Measurements from ENCODE around the gene RAPGEF6.

RAPGEF6 gene

DNA sequence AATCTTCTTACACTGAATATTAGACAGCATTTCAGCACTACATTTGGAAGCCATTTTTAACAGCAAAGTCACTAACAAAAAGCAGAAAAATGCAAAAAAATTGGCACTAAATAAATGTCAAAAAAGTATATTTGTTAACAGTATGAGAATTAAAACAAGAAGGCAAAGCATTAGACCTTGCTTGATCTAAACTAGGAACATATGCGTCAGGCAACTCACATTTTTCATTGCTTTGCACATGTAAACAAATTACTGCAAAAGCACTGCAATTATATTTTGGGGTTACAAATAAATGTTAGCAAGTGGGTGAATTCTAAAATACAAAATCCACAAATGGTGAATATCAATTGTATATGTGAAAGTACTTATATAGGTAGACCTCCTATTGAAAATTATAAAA is 49.0 kb upstream of the RAPGEF6 start:
- CTCF ChIA-PET: no interaction called here
- Histone ChIP-seq H3K4me3 (ENCODE audit: low read depth, low read length) (no peak overlapping the region), H3K36me3 (ENCODE audit: control insufficient read depth in 2 of 2, insufficient read depth in 1 of 2, low read length in 2 of 2) (peaks cover 8 to 16% of the 10 kb centered on the region in 2 experiments), H3K27ac (ENCODE audit: extremely low read depth, low read depth, low read length) (no peak overlapping the region), H3K4me1 (ENCODE audit: control insufficient read depth, insufficient read depth, low read length) (no peaks in the 10 kb centered on the region), H3K9me3 (ENCODE audit: control insufficient read depth, insufficient read depth, low read depth, low read length) (no peaks in the 10 kb centered on the region)
- POLR2A ChIA-PET: no interaction called here
- TF ChIP-seq KLF9 (tag by site-specific recombination; IDR thresholded peaks at IDR 0.05; ENCODE audit: low read depth) (no peak), MYNN (tag by site-specific recombination; IDR thresholded peaks at IDR 0.05; ENCODE audit: borderline replicate concordance) (no peak), ZNF76 (tag by site-specific recombination; IDR thresholded peaks at IDR 0.05; ENCODE audit: borderline replicate concordance, low read depth) (no peak), ZBTB17 (tag by site-specific recombination; IDR thresholded peaks at IDR 0.05) (no peak), ZNF558 (tag by site-specific recombination; IDR thresholded peaks at IDR 0.05) (no peak), ZNF211 (tag by site-specific recombination; IDR thresholded peaks at IDR 0.05; ENCODE audit: low read depth) (no peak)
- TF ChIP-seq, protein P1, sequence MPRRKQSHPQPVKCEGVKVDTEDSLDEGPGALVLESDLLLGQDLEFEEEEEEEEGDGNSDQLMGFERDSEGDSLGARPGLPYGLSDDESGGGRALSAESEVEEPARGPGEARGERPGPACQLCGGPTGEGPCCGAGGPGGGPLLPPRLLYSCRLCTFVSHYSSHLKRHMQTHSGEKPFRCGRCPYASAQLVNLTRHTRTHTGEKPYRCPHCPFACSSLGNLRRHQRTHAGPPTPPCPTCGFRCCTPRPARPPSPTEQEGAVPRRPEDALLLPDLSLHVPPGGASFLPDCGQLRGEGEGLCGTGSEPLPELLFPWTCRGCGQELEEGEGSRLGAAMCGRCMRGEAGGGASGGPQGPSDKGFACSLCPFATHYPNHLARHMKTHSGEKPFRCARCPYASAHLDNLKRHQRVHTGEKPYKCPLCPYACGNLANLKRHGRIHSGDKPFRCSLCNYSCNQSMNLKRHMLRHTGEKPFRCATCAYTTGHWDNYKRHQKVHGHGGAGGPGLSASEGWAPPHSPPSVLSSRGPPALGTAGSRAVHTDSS (tag by site-specific recombination; IDR thresholded peaks at IDR 0.05): no peak
- TF ChIP-seq, protein P2, sequence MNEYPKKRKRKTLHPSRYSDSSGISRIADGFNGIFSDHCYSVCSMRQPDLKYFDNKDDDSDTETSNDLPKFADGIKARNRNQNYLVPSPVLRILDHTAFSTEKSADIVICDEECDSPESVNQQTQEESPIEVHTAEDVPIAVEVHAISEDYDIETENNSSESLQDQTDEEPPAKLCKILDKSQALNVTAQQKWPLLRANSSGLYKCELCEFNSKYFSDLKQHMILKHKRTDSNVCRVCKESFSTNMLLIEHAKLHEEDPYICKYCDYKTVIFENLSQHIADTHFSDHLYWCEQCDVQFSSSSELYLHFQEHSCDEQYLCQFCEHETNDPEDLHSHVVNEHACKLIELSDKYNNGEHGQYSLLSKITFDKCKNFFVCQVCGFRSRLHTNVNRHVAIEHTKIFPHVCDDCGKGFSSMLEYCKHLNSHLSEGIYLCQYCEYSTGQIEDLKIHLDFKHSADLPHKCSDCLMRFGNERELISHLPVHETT (tag by site-specific recombination; IDR thresholded peaks at IDR 0.05): no peak
- TF ChIP-seq, protein P3, sequence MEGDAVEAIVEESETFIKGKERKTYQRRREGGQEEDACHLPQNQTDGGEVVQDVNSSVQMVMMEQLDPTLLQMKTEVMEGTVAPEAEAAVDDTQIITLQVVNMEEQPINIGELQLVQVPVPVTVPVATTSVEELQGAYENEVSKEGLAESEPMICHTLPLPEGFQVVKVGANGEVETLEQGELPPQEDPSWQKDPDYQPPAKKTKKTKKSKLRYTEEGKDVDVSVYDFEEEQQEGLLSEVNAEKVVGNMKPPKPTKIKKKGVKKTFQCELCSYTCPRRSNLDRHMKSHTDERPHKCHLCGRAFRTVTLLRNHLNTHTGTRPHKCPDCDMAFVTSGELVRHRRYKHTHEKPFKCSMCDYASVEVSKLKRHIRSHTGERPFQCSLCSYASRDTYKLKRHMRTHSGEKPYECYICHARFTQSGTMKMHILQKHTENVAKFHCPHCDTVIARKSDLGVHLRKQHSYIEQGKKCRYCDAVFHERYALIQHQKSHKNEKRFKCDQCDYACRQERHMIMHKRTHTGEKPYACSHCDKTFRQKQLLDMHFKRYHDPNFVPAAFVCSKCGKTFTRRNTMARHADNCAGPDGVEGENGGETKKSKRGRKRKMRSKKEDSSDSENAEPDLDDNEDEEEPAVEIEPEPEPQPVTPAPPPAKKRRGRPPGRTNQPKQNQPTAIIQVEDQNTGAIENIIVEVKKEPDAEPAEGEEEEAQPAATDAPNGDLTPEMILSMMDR (tag by site-specific recombination; IDR thresholded peaks at IDR 0.05): no peak

DNA sequence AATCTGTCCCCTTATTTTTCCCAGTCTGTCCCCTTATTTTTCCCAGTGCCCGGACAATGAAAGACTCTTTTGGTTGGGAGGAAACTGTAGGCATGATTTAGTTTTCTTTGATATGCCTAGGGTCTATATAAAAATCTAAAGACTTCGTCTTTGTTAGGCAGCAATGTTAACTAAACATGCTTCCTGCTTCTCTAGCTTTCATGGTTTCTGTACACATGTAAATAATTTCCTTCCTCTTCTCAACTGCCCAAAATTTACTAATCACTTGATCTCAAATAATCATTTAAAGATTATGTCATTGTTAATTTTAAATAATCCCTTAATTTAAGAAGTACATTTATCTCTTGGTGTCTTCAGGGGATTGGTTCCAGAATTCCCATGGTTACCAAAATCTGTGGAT is 47.8 kb upstream of the RAPGEF6 start:
- no peak overlapping the region for H3K27ac ChIP-seq (ENCODE audit: extremely low read depth, low read depth, low read length)

DNA sequence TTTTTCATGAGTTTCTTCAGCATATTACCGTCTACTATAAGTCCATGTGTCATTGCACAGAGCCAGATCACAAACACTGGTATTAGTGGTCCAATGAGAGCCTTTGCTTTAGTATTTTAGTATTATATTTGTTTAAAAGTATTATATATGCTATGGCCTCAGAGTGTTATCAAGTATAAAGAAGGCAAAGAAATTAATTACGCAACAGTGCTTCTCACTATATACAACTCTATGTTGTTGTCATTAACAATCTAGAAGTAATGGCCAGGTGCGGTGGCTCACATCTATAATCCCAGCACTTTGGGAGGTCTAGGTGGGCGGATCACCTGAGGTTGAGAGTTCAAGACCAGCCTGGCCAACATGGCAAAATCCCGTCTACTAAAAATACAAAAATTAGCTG is 47.1 kb upstream of the RAPGEF6 start:
- ChIA-PET CTCF (no interaction called here), POLR2A (no interaction called here)
- TF ChIP-seq ZNF76 (tag by site-specific recombination; IDR thresholded peaks at IDR 0.05; ENCODE audit: borderline replicate concordance, low read depth) (no peak), ZNF600 (tag by site-specific recombination; IDR thresholded peaks at IDR 0.05) (no peak), ZNF416 (tag by site-specific recombination; IDR thresholded peaks at IDR 0.05) (no peak), ZNF596 (tag by site-specific recombination; IDR thresholded peaks at IDR 0.05) (no peak), ZNF514 (tag by site-specific recombination; IDR thresholded peaks at IDR 0.05) (no peak), ZNF701 (tag by site-specific recombination; IDR thresholded peaks at IDR 0.05) (no peak), ZNF214 (tag by site-specific recombination; IDR thresholded peaks at IDR 0.05; ENCODE audit: borderline replicate concordance) (no peak), ZNF138 (tag by site-specific recombination; IDR thresholded peaks at IDR 0.05; ENCODE audit: borderline replicate concordance) (no peak), ZNF510 (tag by site-specific recombination; IDR thresholded peaks at IDR 0.05; ENCODE audit: insufficient replicate concordance) (no peak)
- TF ChIP-seq, protein P4, sequence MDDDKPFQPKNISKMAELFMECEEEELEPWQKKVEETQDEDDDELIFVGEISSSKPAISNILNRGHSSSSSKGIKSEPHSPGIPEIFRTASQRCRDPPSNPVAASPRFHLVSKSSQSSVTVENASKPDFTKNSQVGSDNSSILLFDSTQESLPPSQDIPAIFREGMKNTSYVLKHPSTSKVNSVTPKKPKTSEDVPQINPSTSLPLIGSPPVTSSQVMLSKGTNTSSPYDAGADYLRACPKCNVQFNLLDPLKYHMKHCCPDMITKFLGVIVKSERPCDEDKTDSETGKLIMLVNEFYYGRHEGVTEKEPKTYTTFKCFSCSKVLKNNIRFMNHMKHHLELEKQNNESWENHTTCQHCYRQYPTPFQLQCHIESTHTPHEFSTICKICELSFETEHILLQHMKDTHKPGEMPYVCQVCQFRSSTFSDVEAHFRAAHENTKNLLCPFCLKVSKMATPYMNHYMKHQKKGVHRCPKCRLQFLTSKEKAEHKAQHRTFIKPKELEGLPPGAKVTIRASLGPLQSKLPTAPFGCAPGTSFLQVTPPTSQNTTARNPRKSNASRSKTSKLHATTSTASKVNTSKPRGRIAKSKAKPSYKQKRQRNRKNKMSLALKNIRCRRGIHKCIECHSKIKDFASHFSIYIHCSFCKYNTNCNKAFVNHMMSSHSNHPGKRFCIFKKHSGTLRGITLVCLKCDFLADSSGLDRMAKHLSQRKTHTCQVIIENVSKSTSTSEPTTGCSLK (tag by site-specific recombination; IDR thresholded peaks at IDR 0.05): no peak
- peaks cover 13 to 28% of the 10 kb centered on the region in 2 experiments for H3K36me3 ChIP-seq (ENCODE audit: control insufficient read depth in 2 of 2, insufficient read depth in 1 of 2, low read length in 2 of 2)
- H3K9me3 ChIP-seq (ENCODE audit: control insufficient read depth, insufficient read depth, low read depth, low read length): no peaks in the 10 kb centered on the region
- no peak overlapping the region for H3K27ac ChIP-seq (ENCODE audit: extremely low read depth, low read depth, low read length)
- H3K4me3 ChIP-seq (ENCODE audit: low read depth, low read length): no peak overlapping the region
- no peaks in the 10 kb centered on the region for H3K4me1 ChIP-seq (ENCODE audit: control insufficient read depth, insufficient read depth, low read length)

More for the DNA sequence above, 47.8 kb upstream of the RAPGEF6 start:
- no peak overlapping the region for H3K4me3 ChIP-seq (ENCODE audit: low read depth, low read length)
- ChIA-PET POLR2A (no interaction called here), CTCF (no interaction called here)
- H3K4me1 ChIP-seq (ENCODE audit: control insufficient read depth, insufficient read depth, low read length): no peaks in the 10 kb centered on the region
- TF ChIP-seq ZNF423 (tag by site-specific recombination; IDR thresholded peaks at IDR 0.05) (no peak), ZNF670 (tag by site-specific recombination; IDR thresholded peaks at IDR 0.05; ENCODE audit: low read depth) (no peak)
- TF ChIP-seq, protein P5, sequence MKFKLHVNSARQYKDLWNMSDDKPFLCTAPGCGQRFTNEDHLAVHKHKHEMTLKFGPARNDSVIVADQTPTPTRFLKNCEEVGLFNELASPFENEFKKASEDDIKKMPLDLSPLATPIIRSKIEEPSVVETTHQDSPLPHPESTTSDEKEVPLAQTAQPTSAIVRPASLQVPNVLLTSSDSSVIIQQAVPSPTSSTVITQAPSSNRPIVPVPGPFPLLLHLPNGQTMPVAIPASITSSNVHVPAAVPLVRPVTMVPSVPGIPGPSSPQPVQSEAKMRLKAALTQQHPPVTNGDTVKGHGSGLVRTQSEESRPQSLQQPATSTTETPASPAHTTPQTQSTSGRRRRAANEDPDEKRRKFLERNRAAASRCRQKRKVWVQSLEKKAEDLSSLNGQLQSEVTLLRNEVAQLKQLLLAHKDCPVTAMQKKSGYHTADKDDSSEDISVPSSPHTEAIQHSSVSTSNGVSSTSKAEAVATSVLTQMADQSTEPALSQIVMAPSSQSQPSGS (tag by site-specific recombination; IDR thresholded peaks at IDR 0.05; ENCODE audit: low read depth): 0 out of 2 replicates have a peak, but pooled peaks have one; percentile 26
- no peaks in the 10 kb centered on the region for H3K9me3 ChIP-seq (ENCODE audit: control insufficient read depth, insufficient read depth, low read depth, low read length)
- H3K36me3 ChIP-seq (ENCODE audit: control insufficient read depth in 2 of 2, insufficient read depth in 1 of 2, low read length in 2 of 2): peaks cover 13 to 26% of the 10 kb centered on the region in 2 experiments

All from HEK293 (cell line).